HFF-Myc (cell line): ENCODE data around the gene AQP12B.

ENCODE experiments used
- DNase-seq: peaks from one replicate; pipeline ENCODE4 v3.0.0-alpha.2; 2011; ENCODE audit warnings: low read depth; ENCODE audit errors: extremely low read depth
- H3K4me3 ChIP-seq: replicated peaks from 2 replicates; pipeline ENCODE4 v1.5.1; 2011; ENCODE audit warnings: low read depth, mild to moderate bottlenecking, control low read depth, low read length
- TF ChIP-seq, protein P1 (sequence below): IDR thresholded peaks from 2 replicates; pipeline ENCODE4 v1.5.1; 2012; ENCODE audit warnings: mild to moderate bottlenecking, low read depth, low read length, control low read depth; ENCODE audit errors: missing control alignments

The AQP12B gene

DNA sequence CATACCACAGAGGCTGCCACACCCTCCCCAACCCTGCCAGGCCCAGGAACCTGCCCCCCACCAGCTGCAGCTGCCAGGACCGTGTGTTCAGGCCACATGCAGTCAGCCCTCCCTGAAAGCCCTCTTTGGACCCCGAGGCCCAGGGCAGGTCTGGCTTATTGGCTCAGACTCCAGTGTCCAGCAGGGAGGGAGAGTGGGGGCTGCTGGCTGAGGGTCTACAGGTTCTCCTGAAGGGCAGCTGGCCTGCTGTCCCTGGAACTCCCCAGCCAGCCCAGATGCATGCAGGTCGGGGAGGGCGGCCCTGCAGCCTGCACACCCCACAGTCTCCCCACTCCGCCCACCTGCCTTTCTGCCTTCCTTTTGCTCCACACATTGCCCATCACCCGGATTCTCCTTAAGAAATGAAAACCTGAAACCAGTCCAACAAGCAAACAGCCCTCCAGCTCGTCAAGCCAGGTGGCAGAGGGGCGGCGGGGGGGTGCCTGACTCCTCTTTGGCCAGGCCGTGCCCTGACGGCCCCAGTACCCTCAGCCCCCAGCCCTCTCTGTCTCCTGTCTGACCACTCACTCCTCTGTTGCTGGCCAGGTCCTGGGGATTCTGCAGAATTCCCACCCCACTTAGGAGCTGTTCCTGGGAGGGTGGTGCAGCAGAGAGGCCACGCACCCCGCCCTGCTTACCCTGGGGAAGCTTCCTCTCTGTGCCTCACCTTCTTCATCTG is 39.4 kb downstream of the AQP12B start:
- H3K4me3 ChIP-seq: no peak overlapping the region
- no peak for DNase-seq
- TF ChIP-seq, protein P1, sequence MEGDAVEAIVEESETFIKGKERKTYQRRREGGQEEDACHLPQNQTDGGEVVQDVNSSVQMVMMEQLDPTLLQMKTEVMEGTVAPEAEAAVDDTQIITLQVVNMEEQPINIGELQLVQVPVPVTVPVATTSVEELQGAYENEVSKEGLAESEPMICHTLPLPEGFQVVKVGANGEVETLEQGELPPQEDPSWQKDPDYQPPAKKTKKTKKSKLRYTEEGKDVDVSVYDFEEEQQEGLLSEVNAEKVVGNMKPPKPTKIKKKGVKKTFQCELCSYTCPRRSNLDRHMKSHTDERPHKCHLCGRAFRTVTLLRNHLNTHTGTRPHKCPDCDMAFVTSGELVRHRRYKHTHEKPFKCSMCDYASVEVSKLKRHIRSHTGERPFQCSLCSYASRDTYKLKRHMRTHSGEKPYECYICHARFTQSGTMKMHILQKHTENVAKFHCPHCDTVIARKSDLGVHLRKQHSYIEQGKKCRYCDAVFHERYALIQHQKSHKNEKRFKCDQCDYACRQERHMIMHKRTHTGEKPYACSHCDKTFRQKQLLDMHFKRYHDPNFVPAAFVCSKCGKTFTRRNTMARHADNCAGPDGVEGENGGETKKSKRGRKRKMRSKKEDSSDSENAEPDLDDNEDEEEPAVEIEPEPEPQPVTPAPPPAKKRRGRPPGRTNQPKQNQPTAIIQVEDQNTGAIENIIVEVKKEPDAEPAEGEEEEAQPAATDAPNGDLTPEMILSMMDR: no peak

DNA sequence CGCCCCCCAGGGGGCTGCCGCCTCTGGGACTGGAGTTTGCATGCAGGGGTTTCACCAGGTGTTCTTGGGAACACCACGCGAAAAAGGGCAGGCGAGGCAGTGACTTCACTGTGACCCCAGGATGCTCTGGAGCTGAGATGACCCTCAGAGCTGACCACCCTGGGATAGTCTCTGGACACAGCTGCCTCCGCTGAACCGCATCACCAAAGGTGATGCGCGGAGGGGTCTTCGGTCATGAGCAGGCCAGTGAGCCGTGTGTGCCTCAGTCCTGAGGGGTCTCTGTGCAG is 39.9 kb downstream of the AQP12B start:
- H3K4me3 ChIP-seq: no peak overlapping the region
- TF ChIP-seq, protein P1: no peak
- no peak for DNase-seq

DNA sequence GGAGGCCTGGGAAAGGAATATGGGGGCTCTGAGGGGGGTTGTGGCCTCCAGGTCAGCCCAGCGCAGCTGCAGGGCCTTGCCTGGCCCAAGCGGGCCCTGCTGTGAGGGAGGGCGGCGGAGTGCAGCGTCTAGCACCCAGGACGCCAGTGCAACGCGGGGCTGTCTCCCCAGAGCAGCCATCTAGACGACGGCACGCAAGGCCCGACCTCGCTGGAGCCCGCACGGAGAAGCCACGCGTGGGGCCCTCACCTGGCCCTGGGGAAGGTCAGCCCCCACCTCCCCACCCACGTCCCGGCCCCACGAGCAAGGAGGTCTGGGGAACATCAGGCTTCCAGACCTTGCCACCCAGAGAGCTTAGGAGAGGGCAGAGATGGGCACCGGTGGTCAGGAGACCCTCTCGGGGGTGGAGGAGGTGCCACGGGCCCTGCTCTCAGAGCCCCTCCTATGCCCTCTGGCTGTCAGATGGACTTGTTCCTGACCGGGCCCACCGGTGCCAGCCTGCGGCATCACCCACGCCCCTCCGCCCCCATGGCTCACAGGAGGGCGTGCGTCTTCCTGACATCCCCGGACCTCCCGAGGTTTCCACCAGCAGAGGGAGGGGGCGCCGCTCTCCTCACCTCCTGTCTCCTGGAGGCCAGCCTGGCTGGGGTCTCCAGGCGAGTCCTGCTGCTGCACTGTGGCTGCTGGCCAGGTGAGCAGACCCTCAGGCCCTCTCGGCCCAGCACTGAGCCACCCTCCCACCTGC is 40.5 kb downstream of the AQP12B start:
- DNase-seq: no peak
- TF ChIP-seq, protein P1: no peak
- no peak overlapping the region for H3K4me3 ChIP-seq

DNA sequence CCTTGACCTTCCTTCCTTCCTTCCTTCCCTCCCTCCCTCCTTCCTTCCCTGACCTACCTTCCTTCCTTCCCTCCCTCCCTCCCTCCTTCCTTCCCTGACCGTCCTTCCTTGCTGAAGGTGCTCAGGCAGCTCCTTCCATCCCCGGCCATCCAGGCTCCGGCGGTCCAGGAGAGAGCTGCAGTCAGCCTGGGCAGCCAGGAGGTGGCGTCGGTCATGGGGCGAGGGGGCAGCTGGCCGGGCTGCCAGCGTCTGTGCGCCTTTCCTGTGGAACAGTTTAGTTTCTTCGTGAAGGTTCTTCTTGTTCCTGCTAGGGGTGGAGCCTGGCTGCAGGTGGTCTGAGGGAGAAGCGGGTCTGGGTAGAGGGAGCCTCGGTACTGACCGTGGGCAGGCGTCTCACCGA is 41.7 kb downstream of the AQP12B start:
- TF ChIP-seq, protein P1: peak; percentile 48
- DNase-seq: no peak
- H3K4me3 ChIP-seq: no peak overlapping the region

DNA sequence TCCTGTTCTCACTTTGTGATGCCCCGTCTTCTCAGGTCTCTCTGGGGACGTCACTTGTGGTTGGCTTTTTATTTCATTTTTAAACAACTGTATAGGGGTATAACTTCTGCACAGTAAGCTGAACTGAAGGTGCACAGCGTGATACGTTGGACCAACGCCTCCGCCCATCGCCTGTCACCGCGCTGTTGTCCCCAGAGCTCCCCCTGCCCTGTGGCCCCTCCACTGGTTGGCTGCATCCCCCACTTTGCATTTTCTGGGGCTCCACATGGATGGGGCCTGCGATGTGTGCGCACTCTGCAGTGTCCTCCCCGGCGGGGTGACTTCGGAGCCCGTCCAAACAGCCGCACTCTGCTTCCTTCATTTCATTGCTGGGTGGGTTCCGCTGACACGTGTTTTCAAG is 43.1 kb downstream of the AQP12B start:
- no peak for DNase-seq
- TF ChIP-seq, protein P1: no peak
- no peak overlapping the region for H3K4me3 ChIP-seq

DNA sequence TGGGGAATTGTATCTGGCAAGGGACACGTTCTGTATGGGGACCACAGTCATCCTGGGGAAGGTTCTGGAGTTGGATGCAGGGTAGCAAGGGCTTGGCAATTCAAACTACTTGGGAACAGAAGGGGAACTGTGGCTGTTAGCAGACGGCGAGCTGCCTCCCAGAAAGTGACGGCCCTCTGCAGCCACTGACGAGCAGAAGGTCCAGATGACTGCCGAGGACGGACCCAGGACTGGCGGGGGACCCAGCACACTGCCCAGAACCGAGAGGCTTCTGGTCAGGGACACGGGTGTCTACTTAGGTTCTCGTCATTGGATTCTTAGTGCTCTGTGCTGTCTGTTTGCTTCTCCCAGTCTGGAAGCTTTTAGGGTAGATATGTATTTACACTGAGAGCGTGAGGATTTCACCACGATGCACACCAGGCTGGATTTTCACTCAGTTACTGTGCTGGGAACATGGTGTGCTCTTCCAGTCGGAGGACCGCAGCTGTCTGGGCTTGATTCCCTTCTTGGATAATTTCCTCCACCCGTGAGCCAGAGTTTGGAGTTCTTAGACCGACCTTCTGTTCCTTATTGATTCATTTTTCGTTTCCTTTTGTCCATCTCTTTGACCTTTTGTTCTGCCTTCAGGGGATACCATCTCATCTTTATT is 44.0 kb downstream of the AQP12B start:
- DNase-seq: no peak
- no peak overlapping the region for H3K4me3 ChIP-seq
- TF ChIP-seq, protein P1: no peak
